ENCODE data around the gene CHRNA4.
"Not testable (repeated sequence)": the region's sequence is repeated elsewhere in the genome, so short reads cannot be mapped to it uniquely, and the experiment has no call there.

The CHRNA4 gene

GRCh38 chr20:63397946-63398450 lies 36.8 kb upstream of the CHRNA4 start:
- DNase-seq (ENCODE audit: low spot score): no peak

DNA sequence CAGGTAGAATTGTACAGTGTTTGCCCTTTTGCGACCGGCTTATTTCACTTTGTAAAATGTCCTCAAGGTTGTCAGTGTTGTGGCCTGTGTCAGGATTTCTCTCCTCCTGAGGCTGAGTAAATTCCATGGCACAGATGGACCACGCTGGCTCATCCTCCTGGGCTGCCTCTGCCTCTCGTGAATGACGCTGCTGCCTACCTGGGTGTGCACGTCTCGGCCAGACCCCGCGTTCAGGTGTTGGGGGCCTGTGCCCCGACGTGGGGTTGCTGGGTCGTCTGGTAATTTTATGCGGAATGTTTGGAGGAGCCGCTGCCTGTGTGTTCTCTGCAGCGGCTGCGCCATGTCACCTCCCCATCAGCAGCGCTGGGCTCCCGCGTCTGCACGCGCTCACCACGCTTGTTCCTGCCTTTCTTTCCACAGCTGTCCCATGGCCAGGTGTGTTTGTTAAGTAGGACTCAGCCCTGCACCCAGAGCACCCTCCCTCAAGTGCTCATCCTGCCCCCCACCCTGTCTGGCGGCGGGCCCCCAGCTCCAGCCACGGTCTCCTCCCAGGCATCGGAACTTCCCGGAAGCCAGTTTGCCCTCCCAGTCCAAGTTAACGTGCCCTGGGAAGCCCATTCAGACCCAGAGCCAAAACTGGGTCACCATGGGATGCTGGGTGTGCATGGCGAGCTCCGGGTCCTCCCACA lies 36.1 kb upstream of the CHRNA4 start:
- DNase-seq (ENCODE audit: low spot score): no peak

- DNase-seq (ENCODE audit: low spot score): no peak
Measured at GRCh38 chr20:63396300-63396699, 35.2 kb upstream of the CHRNA4 start.

GRCh38 chr20:63395723-63396122 lies 34.6 kb upstream of the CHRNA4 start:
- DNase-seq (ENCODE audit: low spot score): no peak

- DNase-seq (ENCODE audit: low spot score): no peak
Measured at GRCh38 chr20:63394920-63395455, 33.8 kb upstream of the CHRNA4 start.

DNA sequence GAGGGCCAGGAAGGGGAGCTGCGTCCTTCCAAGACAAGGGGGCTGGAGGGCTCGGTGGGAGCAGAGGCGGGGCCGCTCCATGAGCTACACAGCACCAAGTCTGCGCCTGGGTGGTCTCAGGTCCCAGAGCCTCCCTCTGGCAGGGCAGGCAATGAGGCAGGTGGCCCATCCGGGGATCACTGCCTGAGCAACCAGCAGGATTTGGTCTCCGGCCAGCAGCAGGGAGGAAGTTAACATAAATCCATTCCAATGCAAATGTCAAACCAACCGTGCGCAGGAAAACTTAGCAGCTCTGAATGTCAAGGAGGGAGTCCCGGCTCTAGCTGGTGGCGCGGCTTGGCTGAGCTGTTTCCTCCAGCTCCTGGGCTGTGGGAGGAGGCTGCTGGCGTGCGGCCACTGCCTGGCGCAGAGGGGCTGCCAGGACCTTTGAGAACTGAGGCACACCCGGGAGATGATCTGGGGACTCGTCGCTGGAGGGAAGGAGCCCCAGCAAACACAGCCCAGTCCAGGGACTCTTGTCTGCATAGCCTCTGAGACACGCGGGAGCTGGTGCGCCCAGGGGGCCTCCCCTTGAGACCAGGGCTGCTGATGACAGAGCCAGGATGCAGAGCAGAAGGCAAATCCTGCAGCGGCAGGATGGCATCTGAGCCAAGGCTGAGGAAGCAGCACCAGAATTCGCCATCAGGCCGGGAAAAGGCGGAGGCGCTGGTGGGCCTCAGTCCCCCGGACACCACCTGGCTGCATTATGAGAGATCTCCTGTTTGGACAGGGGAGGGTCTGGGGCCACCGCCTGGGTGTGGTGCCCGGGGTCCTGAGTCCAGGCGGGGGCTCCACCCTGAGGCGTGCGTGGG lies 33.1 kb upstream of the CHRNA4 start:
- DNase-seq (ENCODE audit: low spot score): no peak

GRCh38 chr20:63393566-63393965 lies 32.4 kb upstream of the CHRNA4 start:
- DNase-seq (ENCODE audit: low spot score): no peak

DNA sequence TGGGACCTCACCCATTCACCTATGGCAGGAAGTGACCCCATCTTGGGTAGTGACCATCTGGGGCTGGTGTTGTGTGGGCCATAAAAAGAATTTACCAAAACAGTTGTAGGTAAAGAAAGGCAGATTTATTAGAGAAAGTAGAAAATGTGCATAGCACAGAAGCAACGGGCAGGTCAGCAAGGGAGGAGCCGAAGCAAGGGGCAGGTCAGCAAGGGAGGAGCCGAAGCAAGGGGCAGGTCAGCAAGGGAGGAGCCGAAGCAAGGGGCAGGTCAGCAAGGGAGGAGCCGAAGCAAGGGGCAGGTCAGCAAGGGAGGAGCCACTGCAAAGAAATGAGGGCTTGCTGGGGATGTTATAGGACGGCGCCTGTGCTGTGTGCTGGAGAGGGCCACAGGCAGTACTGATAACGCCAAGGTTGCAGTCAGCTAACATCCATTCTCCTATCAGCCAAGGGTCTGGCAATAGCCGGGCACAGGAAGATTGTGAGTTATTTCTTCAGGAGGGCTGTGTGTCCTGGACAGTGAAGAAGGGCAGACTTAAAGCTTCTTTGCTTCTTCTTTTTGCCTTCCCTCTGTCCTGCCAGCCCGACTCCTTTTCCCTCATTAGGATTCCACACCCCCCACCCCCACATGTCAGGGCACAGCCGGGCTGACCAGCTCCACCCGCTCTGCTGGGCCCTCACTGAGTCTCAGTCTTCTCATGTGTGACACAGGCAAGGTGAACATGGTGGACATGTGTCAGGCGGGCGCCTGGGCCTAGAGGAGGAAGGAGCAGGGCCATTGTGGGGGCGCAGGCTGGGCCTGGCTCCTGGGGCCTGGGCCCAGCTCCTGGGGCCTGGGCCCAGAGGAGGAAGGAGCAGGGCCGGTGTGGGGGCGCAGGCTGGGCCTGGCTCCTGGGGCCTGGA lies 31.6 kb upstream of the CHRNA4 start:
- no peak for DNase-seq (ENCODE audit: low spot score)

- no peak for DNase-seq (ENCODE audit: low spot score)
Measured at GRCh38 chr20:63387917-63388316, 26.8 kb upstream of the CHRNA4 start.

DNA sequence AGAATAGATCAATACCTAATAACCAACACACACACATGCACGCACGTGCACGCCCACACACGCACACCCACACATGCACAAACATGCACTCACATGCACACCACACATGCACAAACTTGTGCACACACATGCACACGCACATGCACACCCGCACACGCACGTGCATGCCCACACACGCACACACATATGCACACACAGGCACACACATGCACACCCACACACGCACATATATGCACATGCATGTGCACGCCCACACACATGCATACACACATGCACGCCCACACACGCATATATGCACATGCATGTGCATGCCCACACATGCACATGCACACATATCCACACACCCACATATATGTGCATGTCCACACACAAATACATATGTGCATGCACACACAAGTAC lies 26.2 kb upstream of the CHRNA4 start:
- no peak for DNase-seq (ENCODE audit: low spot score)

GRCh38 chr20:63386491-63386890 lies 25.3 kb upstream of the CHRNA4 start:
- DNase-seq (ENCODE audit: low spot score): no peak

- no peak for DNase-seq (ENCODE audit: low spot score)
Measured at GRCh38 chr20:63385819-63386218, 24.7 kb upstream of the CHRNA4 start.

DNA sequence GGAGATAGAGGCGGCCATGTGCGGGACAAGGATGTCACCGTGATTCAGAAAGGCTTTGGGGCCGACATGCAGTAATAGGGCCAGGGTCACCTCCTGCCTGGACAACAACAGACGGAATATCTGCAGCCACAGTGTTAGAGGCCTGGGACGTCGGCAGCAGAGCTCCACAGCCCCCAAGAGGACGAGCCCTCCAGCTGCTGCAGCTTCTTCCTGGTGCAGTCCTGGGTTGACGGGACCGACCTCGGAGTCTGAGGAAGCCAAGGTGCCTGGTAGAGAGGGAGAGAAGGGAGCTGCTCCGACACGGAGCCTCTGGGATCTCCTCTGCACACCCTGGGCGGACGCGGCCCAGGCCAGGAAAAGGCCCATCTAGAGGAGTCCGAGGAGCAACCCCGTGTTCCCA lies 23.2 kb upstream of the CHRNA4 start:
- no peak for DNase-seq (ENCODE audit: low spot score)

DNA sequence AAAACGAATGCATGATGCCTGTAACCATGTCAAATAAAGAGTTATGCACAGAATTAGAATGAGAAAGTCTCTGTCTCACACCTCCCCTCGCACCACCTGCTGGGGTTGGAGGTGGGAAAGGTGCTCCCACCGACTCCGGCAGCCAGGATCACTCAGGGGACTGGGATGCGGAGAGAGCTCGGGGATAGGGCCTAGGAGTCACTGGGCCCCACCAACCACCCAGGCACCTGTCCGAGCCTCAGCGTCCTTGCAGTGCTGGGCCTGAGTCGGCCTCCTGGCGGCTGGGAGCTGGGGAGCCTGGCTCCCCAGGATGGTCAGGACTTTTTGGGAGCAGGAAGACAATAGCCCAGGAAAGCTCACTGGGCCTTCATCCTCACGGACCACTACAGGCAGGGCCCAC lies 22.4 kb upstream of the CHRNA4 start:
- no peak for DNase-seq (ENCODE audit: low spot score)

- no peak for DNase-seq (ENCODE audit: low spot score)
Measured at GRCh38 chr20:63382551-63383300, 21.6 kb upstream of the CHRNA4 start.

GRCh38 chr20:63381781-63382431 lies 20.8 kb upstream of the CHRNA4 start:
- peak; percentile 92 for DNase-seq (ENCODE audit: low spot score)

DNA sequence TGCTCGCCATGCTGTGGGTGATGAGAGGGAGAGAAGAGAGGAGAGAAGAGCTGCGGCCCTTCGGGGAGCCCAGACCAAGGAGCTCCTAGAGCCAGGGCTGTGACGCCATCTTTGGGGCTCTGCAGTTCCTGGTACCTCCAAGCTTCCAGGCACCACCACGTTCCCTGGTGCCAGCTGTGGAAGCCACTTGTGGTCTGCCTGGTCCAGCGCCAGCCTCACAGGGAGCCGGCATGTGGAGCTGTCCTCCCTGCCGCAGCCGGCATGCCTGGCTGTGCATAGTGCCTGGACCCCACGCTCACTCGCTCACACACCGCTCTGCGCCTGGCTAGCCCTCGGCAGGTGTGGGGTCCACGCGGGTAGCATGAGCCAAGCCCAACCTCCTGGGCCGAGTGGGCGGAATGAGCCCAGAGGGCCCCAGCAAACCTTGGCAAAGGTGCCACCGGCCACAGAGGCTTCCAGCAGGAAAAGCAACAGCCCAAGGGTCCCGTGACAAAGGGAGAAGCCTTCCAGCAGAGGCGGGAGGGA lies 19.3 kb upstream of the CHRNA4 start:
- no peak for DNase-seq (ENCODE audit: low spot score)

- DNase-seq (ENCODE audit: low spot score): not testable (repeated sequence)
Measured at GRCh38 chr20:63379872-63380271, 18.7 kb upstream of the CHRNA4 start.

- no peak for DNase-seq (ENCODE audit: low spot score)
Measured at GRCh38 chr20:63379296-63379695, 18.1 kb upstream of the CHRNA4 start.

DNA sequence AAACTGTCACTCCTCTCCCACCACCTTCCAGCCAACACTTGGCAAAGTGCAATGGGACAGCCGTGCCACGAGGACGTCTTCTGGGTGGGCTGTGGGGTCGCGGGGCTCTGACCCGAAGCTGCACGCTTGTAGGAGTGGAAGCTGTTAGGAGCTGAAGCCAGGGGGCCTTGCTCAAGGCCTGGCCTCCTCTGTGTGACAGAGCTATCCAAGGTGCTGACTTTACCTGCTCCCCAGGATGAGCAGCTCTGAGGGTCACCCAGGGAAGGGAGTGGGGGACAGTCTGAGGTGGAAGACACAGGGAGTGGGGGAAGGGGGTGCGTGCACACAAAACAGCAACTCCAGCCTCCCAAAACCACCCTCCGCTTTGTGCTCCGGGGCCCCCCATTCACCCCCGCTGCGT lies 17.5 kb upstream of the CHRNA4 start:
- DNase-seq (ENCODE audit: low spot score): no peak

All from HuH-7 (cell line).